Measurements from ENCODE around the gene RFESD.
"Not testable (repeated sequence)": the region's sequence is repeated elsewhere in the genome, so short reads cannot be mapped to it uniquely, and the experiment has no call there.

The RFESD gene

DNA sequence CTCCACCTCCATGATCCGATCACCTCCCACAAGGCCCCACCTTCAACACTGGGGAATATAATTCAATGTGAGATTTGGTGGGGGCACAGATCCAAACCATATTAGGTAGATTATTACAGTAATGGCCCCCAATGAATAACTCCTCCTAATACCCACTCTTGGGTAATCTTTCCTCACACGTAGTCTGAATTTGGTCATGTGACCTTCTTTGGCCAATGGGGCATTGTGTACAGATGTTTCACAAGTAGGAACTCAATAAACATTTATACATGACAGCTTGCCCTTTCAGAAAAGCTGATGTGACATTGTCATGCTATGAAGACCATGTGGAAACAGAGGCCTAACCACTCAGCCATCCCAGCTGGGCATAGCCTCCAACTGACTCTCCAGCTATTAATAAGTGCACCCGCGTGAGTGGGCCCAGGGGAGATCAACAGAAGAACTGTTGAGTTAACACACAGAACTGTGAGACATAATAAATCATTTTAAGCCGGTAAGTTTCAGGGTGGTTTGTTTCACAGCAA lies 16.1 kb upstream of the RFESD start:
- no peak for DNase-seq

DNA sequence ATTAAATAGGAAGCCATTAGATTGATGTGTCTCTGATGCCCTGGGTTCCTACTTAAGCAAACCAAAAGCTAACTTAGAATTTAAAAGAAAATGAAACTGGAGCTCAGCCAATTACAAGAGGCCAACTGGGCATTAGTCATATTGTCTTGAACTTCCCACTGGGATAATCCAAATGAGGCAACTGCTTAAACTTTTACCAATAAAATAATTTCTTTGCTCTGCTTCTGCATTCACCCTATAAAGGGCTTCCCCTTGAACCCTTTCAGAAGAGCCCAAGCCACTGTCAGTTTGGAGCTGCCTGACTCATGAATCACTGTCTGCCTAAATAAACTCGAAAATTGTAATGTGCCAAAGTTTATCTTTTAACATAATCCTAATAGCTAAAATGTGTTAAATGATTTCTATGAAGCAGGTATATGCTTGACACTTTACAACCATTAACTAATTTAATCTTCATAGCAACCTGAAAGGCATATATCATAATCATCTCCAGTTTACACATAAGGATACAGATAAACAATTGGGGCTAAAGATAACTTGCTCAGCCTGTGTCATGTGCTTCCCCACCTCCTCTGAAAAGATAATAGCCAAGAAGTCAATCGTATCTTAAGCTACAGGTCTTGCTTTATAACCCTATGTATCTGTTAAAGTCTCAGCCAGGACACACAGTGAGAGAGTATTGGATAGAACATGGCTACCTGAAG lies 15.2 kb upstream of the RFESD start:
- no peak for DNase-seq

DNA sequence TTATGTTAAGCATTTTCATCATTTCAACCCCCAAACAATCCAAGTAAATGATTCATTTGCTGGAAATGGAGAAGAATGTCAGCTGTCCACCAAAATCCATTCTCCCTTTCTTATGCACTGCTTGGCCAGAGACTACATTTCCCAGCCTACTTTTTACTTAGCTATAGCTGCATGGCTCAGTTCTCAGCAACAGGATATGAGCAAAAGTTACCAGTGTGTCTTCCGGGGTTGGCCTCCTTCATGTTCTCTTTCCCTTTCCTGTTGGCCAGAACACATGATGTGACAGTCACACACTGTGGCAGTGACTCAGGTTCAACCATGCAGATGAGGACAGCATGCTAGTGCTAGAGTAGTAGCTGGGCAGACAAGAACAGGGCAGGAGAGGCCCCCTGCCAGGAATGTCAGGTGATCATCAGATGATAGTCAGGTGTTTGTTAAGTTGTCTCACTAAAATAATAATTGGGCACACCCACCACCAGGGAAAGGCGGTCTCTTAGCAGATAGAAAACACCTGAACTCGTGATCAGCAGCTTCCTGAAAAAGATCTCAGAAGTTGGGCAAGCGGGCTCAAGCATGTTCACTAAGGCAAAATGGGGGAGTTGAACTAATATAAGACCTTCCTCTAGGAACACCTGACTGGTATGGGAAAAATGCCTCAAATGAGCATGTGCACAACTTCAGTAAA lies 14.4 kb upstream of the RFESD start:
- peak; percentile 59 for DNase-seq

DNA sequence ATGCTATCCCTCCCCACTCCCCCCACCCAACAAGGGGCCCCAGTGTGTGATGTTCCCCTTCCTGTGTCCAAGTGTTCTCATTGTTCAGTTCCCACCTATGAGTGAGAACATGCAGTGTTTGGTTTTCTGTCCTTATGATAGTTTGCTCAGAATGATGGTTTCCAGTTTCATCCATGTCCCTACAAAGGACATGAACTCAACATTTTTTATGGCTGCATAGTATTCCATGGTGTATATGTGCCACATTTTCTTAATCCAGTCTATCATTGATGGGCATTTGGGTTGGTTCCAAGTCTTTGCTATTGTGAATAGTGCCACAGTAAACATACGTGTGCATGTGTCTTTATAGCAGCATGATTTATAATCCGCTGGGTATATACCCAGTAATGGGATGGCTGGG lies 13.6 kb upstream of the RFESD start:
- DNase-seq: not testable (repeated sequence)

GRCh38 chr5:95633671-95634070 lies 12.9 kb upstream of the RFESD start:
- DNase-seq: no peak

DNA sequence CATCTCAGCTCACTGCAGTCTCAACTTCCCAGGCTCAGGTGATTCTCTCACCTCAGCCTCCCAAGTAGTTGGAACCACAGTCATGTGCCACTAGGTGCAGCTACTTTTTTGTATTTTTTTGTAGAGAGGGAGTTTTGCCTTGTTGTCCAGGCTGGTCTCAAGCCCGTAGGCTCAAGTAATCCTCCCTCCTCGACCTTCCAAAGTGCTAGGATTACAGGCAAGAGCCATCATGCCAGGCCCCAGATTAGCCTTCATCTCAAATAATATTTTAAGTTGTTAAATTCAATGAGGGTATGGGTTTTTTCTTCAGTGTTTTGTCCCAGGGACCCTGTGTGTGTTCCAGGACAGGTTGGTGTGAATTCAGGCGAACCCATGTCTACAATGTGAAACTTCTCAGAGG lies 12.5 kb upstream of the RFESD start:
- DNase-seq: no peak

DNA sequence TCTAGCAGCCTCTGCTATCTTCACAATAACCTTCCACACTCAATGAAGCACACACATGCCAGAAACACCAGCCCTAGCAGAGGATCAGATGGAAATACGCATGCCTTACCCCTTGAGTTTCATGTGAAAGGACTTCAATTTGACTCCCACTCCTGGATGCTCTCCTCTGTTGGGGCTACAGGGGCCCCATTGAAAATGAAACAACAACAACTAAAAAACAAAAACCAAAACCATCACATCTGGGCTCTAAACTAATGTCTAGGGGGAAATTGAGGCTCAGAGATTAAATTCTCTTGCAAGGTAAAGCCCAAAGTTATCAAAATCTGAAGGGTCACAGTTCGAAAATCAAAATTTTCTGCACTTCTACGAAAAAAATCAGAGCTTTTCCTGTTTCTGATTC lies 7.9 kb upstream of the RFESD start:
- DNase-seq: no peak

GRCh38 chr5:95641741-95642220 lies 4.8 kb upstream of the RFESD start:
- no peak for DNase-seq

DNA sequence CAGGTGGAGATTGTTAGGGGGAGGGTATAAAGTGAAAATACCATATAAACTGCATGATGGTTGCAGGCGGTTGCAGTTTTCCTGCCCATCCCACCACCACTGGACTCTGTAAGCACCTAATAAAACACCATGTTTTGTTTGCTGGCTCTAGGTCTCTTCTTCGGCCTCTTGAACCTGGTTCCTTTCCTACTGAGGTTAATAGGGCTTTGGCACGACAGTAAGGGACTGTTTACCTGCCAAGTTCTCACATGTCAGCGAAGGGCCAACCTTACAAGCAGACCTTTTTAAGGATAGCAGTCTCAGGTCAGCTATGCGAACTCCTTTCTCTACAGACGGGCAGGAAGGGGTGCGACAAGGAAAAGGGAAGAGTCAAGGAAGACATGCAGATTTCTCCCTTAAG lies 3.4 kb upstream of the RFESD start:
- DNase-seq: no peak

DNA sequence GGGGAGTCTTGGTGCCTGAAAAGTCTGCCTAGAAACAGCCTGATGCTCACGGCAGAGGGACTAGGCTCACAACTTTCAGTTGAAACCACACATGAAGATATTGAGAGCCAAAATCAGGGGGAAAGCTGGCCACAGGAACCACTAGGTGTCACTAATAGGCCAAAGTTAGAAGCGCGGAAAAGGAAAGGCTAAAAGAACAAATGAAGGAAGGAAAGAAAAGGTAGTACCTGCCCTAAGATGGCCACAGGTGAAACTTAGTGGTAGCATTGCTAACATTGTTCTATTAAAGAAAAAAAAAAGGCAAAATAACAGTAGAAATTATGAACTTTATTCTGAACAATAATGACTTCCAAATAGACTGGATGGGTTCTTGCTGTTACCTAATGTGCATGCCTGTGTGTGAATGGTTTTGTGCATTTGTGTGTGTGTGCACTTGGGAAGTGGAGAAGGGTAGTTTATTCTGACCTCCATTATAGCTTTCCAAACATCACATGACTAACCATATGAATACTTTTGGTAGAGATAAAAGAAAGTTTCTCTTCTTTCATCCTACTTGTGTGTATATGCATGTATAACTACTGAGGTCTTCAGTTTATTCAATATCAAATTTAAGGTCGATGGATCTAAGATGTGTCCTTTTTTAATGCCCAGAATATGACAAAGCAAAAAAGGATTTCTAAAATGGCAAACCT lies 2.1 kb upstream of the RFESD start:
- peak; percentile 11 for DNase-seq

GRCh38 chr5:95646226-95646568 lies 380 bp upstream of the RFESD start:
- not testable (repeated sequence) for DNase-seq

GRCh38 chr5:95647886-95648860 lies 1.6 kb downstream of the RFESD start:
- no peak for DNase-seq

GRCh38 chr5:95649274-95649673 lies 2.7 kb downstream of the RFESD start:
- DNase-seq: no peak

DNA sequence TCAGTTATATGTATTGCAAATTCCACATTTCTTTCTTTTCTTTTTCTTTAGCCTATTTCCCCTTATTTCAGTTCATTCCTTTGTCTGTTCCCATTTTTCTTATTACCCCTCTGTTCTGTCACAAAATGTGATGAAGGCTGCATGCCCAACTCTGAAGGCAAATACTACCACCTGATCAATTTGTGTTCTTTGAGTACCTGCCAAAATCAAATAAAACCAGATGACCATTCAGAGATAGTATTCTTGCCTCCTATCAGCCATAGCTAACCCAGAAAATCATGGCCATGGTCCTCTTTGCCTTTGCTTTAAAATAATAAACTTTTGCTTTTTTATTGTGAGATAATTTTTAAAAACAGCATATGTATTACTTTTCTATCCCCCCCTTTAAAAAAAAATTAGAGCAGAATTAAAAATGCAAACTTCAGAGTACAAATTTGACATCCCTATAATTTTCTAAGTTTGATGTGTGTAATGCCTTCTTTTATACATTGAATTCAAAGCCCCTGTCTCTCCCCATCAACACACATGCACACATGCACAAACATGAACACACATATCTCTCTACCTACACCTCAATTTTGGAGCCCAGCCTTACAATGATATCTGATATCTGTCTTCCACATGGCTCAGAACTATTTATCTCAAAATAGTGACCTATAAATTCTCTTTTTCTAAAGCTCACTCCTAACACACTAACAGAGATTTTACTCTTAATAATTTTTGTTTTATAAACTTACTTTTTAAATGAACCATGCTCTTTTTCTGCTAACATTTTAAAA lies 3.5 kb downstream of the RFESD start:
- no peak for DNase-seq

DNA sequence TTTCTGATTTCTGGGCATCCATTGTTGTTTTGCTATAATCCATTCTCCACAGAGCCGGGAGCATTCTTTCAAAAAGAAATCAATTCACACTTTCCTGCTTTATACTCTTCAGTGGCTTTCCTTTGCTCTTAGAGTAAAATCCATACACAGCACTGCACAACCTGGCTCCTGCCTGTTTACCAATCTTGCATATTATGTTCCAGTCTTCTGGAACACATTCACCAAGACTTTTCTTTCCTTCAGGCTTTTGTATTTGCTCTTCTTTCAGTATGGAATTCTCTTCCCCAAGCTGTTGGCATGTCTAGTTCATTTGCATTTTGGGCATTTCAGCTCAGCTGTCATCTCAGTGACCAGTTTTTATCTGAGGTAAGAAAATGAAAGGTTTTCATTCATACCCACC lies 6.3 kb downstream of the RFESD start:
- DNase-seq: no peak

- no peak for DNase-seq
Observed at GRCh38 chr5:95654196-95654595, 7.6 kb downstream of the RFESD start.

- DNase-seq: no peak
Observed at GRCh38 chr5:95655575-95655974, 9.0 kb downstream of the RFESD start.

DNA sequence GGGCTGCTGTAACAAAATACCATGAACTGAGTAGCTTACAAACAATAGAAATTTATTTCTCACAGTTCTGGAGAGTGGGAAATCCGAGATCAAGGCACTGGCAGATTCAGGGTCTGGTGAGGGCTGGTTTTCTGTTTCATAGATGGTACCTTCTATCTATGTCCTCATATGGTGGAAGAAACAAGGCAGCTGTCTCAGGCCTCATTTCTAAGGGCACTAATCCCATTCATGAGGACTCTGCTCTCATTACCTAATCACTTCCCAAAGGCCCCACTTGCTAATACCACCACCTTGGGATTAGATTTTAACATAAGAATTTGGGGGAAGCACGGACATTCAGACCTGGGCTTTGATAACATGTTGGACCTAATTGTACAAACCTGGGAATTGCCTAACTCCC lies 13.5 kb downstream of the RFESD start:
- DNase-seq: no peak

DNA sequence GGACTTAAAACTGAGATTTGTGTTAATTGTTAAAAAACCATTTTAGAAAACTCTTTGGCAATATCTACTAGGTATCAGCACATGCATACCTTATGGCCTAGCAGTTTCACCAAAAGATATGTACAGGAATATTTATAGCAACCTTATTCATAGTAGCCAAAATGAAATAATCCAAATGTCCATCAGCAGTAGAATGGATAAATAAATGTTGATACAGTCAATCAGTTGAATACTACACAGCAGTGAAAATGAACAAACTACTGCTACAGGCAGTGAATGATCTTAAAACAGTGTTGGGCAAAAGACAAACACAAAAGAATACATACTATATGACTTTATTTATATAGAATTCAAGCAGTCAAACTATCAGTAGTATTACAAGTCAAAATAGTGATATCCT lies 16.4 kb downstream of the RFESD start:
- no peak for DNase-seq

GRCh38 chr5:95664204-95664786 lies 17.7 kb downstream of the RFESD start:
- peak; percentile 15 for DNase-seq

DNA sequence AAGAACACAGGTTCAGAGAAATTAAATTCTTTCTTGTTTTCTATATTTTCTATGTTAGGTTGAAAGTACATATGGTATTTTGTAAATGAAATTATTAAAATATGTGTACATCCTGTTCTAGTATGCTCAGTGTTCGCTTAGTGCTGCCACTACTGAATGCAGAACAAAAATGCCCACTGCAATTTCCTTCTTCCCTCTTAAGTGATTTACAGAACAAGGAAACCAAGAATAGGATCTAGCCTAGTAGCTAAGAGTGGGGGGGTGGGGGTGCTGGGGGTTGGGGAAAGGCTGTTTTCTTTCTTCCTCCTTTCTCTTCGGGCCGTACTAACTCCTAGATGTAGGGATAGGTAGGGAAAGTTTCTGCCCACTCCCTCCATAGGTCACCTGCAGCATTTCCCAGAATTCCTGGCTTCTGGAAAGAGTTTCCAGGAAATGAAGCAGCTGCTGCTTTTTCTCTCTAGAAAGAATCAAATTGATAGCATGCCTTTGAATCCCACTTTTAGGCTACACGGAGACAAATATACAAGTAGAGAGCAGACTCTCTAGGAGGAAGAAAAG lies 20.6 kb downstream of the RFESD start:
- DNase-seq: no peak
